Large intestine (tissue), 3 donors: ENCODE results near the gene HDAC11. TPM values are rescaled to one million over a fixed set of nuclear protein-coding genes. Genes with fewer than 3 reads are reported as not detected.

ENCODE experiments used
- DNase-seq, 2 donors: peaks; one replicate each; pipeline versions ENCODE4 v3.0.0 to v3.0.0-alpha.2; 2013
- H3K27ac ChIP-seq: one replicate; pipeline ENCODE4 v1.5.1; 2013; ENCODE audit warnings: low read length
- H3K27me3 ChIP-seq: 2 replicates; pipeline ENCODE4 v1.6.1; 2013; ENCODE audit warnings: low read length; ENCODE audit not compliant: control insufficient read depth, insufficient read depth
- H3K36me3 ChIP-seq: 2 replicates; pipeline ENCODE4 v1.6.1; 2013; ENCODE audit warnings: low read length; ENCODE audit not compliant: control insufficient read depth, insufficient read depth
- H3K4me1 ChIP-seq: one replicate; pipeline ENCODE4 v1.6.1; 2013; ENCODE audit warnings: low read length; ENCODE audit not compliant: control insufficient read depth, insufficient read depth
- H3K4me3 ChIP-seq: one replicate; pipeline ENCODE4 v1.5.1; 2013; ENCODE audit warnings: low read length
- H3K9me3 ChIP-seq: one replicate; pipeline ENCODE4 v1.6.1; 2013; ENCODE audit warnings: mild to moderate bottlenecking, low read depth, low read length, moderate library complexity; ENCODE audit not compliant: control insufficient read depth
- WGBS: methylation state at CpG from one replicate; pipeline ENCODE4 v1.1.5; 2013; ENCODE audit warnings: low lambda C conversion rate; ENCODE audit not compliant: insufficient coverage; 5-methylcytosine and 5-hydroxymethylcytosine counted together
- polyA plus RNA-seq: library from polyadenylated mRNA; unstranded; fragments of 120-200 nt; gene quantifications from one replicate; pipeline ENCODE4 v1.2.1, GENCODE V29; 2013

The HDAC11 gene
- polyA plus RNA-seq, 1 donor: 16.7 TPM

GRCh38 chr3:13545952-13546454 lies 65.9 kb downstream of the HDAC11 start:
- WGBS: no CpG with 5 or more reads among the region's 9 CpGs
- H3K27ac ChIP-seq: no peak overlapping the region
- no peaks in the 10 kb centered on the region for H3K9me3 ChIP-seq

DNA sequence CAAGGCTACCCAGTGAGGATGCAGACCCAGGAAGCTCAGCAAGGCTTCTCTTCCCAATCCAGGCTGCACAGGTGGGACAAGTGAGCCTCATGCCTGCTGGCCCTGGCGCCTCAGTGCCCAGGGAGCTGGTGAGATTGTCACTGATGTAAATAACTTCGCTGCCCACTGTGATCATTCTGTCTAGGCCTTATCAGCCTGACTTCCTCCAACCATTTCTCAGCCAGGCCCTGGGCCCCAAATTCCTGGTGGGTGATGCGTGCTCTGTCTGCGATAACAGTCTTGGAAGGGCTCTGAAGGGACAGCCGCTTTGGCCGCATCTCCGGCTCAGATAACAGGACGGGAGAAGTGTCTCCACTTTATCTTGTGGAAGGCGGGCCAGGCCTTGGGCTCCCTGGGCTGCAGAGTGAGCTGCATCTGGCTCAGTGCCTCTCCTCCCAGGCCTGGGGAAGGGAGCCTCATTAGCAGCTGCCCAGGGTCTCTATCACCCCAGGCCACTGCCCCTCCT lies 66.6 kb downstream of the HDAC11 start:
- Histone ChIP-seq H3K36me3 (no peaks in the 10 kb centered on the region), H3K27ac (no peak overlapping the region), H3K27me3 (peaks cover 48% of the 10 kb centered on the region), H3K9me3 (no peaks in the 10 kb centered on the region), H3K4me1 (no peaks in the 10 kb centered on the region), H3K4me3 (no peak overlapping the region)
- no CpG with 5 or more reads among the region's 9 CpGs for WGBS
- no peak for DNase-seq

More at GRCh38 chr3:13545952-13546454, 65.9 kb downstream of the HDAC11 start:
- Histone ChIP-seq H3K27me3 (peaks cover 44% of the 10 kb centered on the region), H3K4me1 (no peaks in the 10 kb centered on the region), H3K4me3 (no peak overlapping the region), H3K36me3 (no peaks in the 10 kb centered on the region)
- no peak for DNase-seq

DNA sequence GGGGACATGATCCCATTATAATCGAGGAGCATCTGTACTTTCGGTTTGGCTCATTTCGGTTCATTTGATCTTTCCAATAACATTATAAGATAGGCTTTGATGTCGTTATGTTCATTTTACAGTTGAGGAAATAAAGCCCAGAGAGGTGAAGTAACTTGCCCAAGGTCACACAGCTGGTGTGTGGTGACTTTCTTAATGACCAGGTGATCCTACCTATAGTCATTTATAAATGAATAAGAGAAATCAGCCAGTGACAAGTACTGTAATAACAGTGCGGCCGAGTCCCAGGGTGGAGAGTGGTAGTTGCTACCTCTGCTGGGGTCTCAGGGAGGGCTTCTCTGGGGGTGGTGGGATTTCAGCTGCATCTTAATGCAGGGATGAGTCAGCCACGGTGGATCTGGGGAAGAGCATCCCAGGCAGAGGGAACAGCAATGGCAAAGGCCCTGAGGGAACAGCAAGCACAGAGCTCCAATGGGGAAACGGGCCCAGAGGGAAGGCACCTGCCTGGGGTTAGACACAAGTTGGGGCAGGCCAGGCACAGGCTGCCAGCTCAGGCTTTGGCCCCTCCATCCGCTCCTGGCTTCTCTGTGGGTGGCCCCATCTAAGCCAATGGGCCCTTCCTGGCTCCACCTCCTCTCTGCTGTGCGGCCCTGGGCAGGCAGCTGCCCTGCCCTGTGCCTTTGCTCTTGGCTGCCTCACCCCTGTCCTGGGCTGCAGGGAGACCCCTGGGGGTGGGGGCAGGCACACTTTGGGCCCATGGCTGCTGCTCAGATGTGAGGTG lies 67.7 kb downstream of the HDAC11 start:
- no peak for DNase-seq
- WGBS: no CpG with 5 or more reads among the region's 10 CpGs
- H3K27ac ChIP-seq: no peak overlapping the region
- H3K4me1 ChIP-seq: no peaks in the 10 kb centered on the region
- no peak overlapping the region for H3K4me3 ChIP-seq
- H3K27me3 ChIP-seq: peaks cover 48% of the 10 kb centered on the region
- H3K36me3 ChIP-seq: no peaks in the 10 kb centered on the region
- no peaks in the 10 kb centered on the region for H3K9me3 ChIP-seq

DNA sequence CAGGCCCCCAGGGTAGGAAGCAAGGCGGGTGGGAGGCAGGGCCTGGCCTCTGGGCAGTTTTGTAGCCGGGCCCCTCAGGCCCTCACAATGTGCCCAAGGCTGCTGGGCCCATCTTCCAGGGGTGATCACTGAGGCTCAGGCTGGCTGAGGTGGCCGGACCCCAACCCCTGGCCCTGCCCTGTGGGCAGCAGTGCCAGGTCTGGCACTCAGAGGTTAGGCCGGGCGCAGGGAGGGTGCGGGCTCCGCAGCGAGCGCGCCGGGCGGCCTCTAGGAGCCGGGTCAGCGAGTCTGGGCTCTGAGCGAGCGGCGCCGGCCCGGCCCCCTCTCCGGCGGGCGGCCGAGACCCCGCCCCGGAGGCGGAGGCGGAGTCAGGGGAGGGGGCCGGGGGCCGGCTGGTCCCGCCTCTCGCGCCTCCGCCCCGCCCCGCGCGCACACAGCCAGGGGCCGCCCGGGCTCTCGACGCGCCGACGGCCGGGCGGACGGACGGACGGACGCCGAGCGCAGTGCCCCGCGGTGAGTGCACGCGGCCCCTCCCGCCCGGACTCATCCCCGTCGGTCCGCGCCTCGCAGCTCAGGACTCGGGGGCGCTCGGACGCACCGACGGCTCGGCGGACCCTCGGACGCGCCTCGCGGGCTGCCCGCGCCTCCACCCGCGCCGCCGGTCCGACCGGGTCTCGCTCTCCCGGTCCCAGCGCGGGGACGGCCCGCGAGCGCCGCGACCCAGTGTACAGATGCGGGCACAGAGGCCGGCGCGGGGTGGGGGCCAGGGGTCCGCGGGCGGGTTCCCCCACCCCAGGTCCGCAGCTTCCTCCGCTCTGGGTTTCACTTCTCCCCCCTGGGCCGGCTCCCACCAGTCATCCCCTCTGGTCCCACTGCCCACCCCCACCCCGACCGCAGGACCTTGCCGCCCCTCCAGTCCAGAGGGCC lies 68.9 kb downstream of the HDAC11 start, which contains the start of gene FBLN2:
TSS of gene FBLN2 (plus strand) at position 430 of the 927 bp plus-strand sequence. CDS start 21,231 bp downstream, outside the sequence.
- no CpG with 5 or more reads among the region's 107 CpGs for WGBS
- peak in 1 of 2 donors; percentile 25 for DNase-seq
- no peaks in the 10 kb centered on the region for H3K9me3 ChIP-seq
- H3K4me3 ChIP-seq: no peak within 1 kb of the TSS
- H3K27me3 ChIP-seq: peaks cover 46% of the 10 kb centered on the region
- no peak within 1 kb of the TSS for H3K27ac ChIP-seq
- no peaks in the 10 kb centered on the region for H3K4me1 ChIP-seq
- H3K36me3 ChIP-seq: no peaks in the 10 kb centered on the region

DNA sequence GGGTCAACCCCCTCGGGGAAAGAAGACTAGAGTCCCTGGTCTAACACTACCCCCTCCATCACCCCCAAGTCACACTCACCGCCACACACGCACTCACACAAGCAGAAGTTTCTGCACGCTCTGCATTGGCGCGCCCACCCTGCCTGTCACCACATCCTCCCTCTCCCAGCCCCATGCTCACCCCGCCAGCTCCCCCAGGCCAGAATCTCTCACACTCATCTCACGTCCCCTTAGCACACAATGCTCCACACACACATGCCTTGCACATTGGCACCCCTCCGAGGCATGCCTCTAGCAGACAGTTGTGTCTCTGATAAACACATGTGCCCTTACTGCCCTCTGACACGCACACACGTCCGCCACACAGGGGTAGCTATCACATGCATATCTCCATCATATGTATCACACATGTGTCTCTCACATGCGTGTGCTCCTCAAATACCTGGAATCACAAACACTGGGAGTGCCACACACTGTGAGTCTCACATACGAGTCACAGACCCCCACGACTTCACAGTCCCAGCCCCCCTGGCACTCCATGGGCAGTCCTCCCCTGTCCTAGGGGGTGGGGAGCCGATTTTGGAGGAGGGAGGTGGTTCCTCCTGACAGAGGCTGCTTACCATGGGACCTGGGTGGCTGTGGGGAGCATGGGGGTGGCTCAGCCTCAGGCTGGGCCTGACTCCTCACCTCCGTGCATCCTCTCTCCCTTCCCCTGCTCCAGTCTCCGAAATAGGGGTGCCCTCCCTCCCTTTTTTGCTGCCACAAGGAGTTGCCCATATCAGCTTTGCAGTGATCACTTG lies 69.7 kb downstream of the HDAC11 start:
- Histone ChIP-seq H3K36me3 (no peaks in the 10 kb centered on the region), H3K27ac (no peak overlapping the region), H3K4me3 (no peak overlapping the region), H3K27me3 (peaks cover 41% of the 10 kb centered on the region), H3K4me1 (no peaks in the 10 kb centered on the region), H3K9me3 (no peaks in the 10 kb centered on the region)
- WGBS: 73% methylated on average over 2 of the region's 18 CpGs
- no peak for DNase-seq

GRCh38 chr3:13550423-13550690 lies 70.3 kb downstream of the HDAC11 start:
- WGBS: no CpG with 5 or more reads among the region's 2 CpGs
- Histone ChIP-seq H3K9me3 (no peaks in the 10 kb centered on the region), H3K27me3 (peaks cover 41% of the 10 kb centered on the region), H3K36me3 (no peaks in the 10 kb centered on the region), H3K4me1 (no peaks in the 10 kb centered on the region), H3K4me3 (no peak overlapping the region), H3K27ac (no peak overlapping the region)
- no peak for DNase-seq

GRCh38 chr3:13550791-13551360 lies 70.8 kb downstream of the HDAC11 start:
- Histone ChIP-seq H3K9me3 (no peaks in the 10 kb centered on the region), H3K36me3 (no peaks in the 10 kb centered on the region), H3K27me3 (peaks cover 41% of the 10 kb centered on the region), H3K27ac (no peak overlapping the region), H3K4me3 (no peak overlapping the region), H3K4me1 (no peaks in the 10 kb centered on the region)
- DNase-seq: no peak
- no CpG with 5 or more reads among the region's 13 CpGs for whole genome bisulfite sequencing

- DNase-seq: no peak
- H3K27ac ChIP-seq: no peak overlapping the region
- H3K27me3 ChIP-seq: peaks cover 25% of the 10 kb centered on the region
- no peaks in the 10 kb centered on the region for H3K36me3 ChIP-seq
- no peaks in the 10 kb centered on the region for H3K4me1 ChIP-seq
- H3K4me3 ChIP-seq: no peak overlapping the region
- no CpG with 5 or more reads among the region's 28 CpGs for WGBS
- no peaks in the 10 kb centered on the region for H3K9me3 ChIP-seq
These were observed 72.9 kb downstream of the HDAC11 start for GRCh38 chr3:13552857-13553652.

DNA sequence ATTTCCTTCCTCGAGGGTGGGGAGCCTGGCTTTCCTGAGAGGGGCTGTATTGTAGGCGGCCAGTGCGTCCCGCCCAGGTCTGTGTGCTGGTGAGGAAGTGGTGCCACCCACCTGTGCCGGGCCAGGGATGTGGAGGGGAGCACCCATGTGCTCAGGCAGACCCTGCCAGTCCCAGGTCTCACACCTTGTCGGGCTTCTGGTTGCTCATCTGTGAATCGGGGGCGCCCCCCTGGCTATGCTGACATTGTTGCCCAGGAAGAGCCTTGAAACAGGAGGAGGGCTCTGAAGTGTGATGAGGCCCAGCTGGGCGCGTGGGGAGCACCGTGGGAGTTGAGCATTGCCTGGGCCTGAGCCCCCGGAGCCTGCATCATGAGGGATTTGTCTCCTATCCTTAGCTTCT lies 73.6 kb downstream of the HDAC11 start:
- no peaks in the 10 kb centered on the region for H3K4me1 ChIP-seq
- no peak for DNase-seq
- no CpG with 5 or more reads among the region's 12 CpGs for WGBS
- H3K27ac ChIP-seq: no peak overlapping the region
- H3K4me3 ChIP-seq: no peak overlapping the region
- H3K27me3 ChIP-seq: peaks cover 19% of the 10 kb centered on the region
- H3K36me3 ChIP-seq: no peaks in the 10 kb centered on the region
- no peaks in the 10 kb centered on the region for H3K9me3 ChIP-seq
